Astrocyte of the hippocampus (primary cell): Measurements from ENCODE around the gene ZSWIM6.

Source experiments
- DNase-seq: peaks from one replicate; pipeline ENCODE4 v3.0.0; 2011; ENCODE audit warnings: low read depth, low spot score

The ZSWIM6 gene

GRCh38 chr5:61538722-61539501, 206.9 kb downstream of the ZSWIM6 start:
- no peak for DNase-seq

- no peak for DNase-seq
Measured at GRCh38 chr5:61549530-61549929, 217.5 kb downstream of the ZSWIM6 start.

- DNase-seq, result no peak
Measured at GRCh38 chr5:61551637-61552313, 219.7 kb downstream of the ZSWIM6 start.

- no peak for DNase-seq
Measured at GRCh38 chr5:61559146-61559545, 227.1 kb downstream of the ZSWIM6 start.

GRCh38 chr5:61559722-61560121, 227.7 kb downstream of the ZSWIM6 start:
- no peak for DNase-seq

GRCh38 chr5:61563401-61563800, 231.3 kb downstream of the ZSWIM6 start:
- DNase-seq, result peak; percentile 10

GRCh38 chr5:61567337-61567736, 235.3 kb downstream of the ZSWIM6 start:
- no peak for DNase-seq

- no peak for DNase-seq
Measured at GRCh38 chr5:61569353-61569752, 237.3 kb downstream of the ZSWIM6 start.

- DNase-seq, result no peak
Measured at GRCh38 chr5:61570767-61571166, 238.7 kb downstream of the ZSWIM6 start.

- DNase-seq, result no peak
Measured at GRCh38 chr5:61572959-61573358, 240.9 kb downstream of the ZSWIM6 start.

- peak; percentile 79 for DNase-seq
Measured at GRCh38 chr5:61575103-61575502, 243.0 kb downstream of the ZSWIM6 start.

- DNase-seq, result no peak
Measured at GRCh38 chr5:61575581-61575980, 243.5 kb downstream of the ZSWIM6 start.

GRCh38 chr5:61576556-61576955, 244.5 kb downstream of the ZSWIM6 start:
- DNase-seq, result no peak

GRCh38 chr5:61578858-61579503, 246.9 kb downstream of the ZSWIM6 start:
- DNase-seq, result no peak

GRCh38 chr5:61582205-61582820, 250.3 kb downstream of the ZSWIM6 start:
- no peak for DNase-seq

GRCh38 chr5:61582887-61583286, 250.8 kb downstream of the ZSWIM6 start:
- DNase-seq, result no peak

GRCh38 chr5:61586096-61587084, 254.3 kb downstream of the ZSWIM6 start:
- DNase-seq, result peak; percentile 20

- DNase-seq, result peak; percentile 80
Measured at GRCh38 chr5:61587125-61587524, 255.1 kb downstream of the ZSWIM6 start.

GRCh38 chr5:61588216-61588615, 256.2 kb downstream of the ZSWIM6 start:
- DNase-seq, result no peak

GRCh38 chr5:61589946-61590345, 257.9 kb downstream of the ZSWIM6 start:
- DNase-seq, result no peak

GRCh38 chr5:61590473-61590872, 258.4 kb downstream of the ZSWIM6 start:
- no peak for DNase-seq
